ENCODE measurements around the gene LAMA3.

Gene LAMA3

DNA sequence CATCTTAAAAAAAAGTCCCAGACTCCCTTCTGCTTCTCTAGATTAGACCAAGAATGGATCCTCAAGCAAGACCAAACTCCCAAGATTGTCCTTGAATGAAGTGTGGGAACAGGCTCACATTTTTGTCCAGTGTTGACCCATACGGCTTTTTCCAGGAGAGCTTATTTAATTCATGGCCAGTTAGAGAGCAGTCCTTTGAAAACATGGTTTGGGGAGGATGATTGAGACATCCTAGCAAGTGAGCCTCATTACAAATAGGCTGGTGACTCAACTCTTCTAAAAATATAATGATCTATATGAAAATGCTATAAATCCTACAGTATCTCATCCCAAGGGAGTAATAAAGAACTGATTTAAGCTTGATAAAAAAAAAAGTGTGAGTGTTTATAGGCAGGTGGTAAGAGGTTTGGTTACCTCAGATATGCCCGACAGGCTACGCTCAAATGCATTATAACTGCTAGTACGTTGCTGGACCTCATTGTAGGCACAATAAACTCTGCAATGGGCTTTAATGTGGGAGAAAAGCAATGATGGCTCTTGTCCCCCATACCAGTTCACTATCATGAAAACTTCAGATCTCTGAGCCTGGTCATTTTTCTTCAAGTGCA, 43.6 kb upstream of the LAMA3 start:
- H3K4me3 ChIP-seq (replicated peaks in 1 of 2; ENCODE audit: low read depth in 2 of 2, low read length in 2 of 2) = no peak overlapping the region
- no peak for DNase-seq (ENCODE audit: low read depth in 2 of 2)
- TF ChIP-seq CTCF (IDR thresholded peaks at IDR 0.05; ENCODE audit: low read depth, low read length) = no peak

DNA sequence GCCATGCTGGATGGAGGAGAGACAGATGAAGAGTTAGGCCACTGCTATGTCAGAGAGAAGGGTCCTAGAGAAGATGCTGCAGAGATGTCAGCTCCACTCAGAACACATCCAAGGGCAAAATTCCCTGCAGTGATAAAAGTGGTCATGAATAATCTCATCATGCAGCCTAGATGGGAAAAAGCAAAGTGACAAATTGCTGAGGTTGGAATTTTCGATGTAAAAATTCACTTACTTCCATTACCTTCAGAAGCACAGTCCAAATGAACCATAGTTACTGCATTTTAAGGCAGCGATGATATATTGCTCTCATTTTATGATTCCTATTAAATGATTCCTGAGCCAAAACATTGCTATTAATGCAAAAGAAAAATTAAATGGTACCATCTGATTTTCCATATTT, 43.0 kb upstream of the LAMA3 start:
- TF ChIP-seq CTCF (IDR thresholded peaks at IDR 0.05; ENCODE audit: low read depth, low read length) = no peak
- no peak overlapping the region for H3K4me3 ChIP-seq (replicated peaks in 1 of 2; ENCODE audit: low read depth in 2 of 2, low read length in 2 of 2)

GRCh38 chr18:23648456-23648855, 40.8 kb upstream of the LAMA3 start:
- no peak overlapping the region for H3K4me3 ChIP-seq (replicated peaks in 1 of 2; ENCODE audit: low read depth in 2 of 2, low read length in 2 of 2)
- no peak for DNase-seq (ENCODE audit: low read depth in 2 of 2)
- TF ChIP-seq CTCF (IDR thresholded peaks at IDR 0.05; ENCODE audit: low read depth, low read length) = no peak

More for the DNA sequence above, 43.0 kb upstream of the LAMA3 start:
- DNase-seq (ENCODE audit: low read depth in 2 of 2) = no peak

GRCh38 chr18:23648940-23649607, 40.2 kb upstream of the LAMA3 start:
- no peak for TF ChIP-seq CTCF (IDR thresholded peaks at IDR 0.05; ENCODE audit: low read depth, low read length)
- no peak for DNase-seq (ENCODE audit: low read depth in 2 of 2)
- H3K4me3 ChIP-seq (replicated peaks in 1 of 2; ENCODE audit: low read depth in 2 of 2, low read length in 2 of 2) = no peak overlapping the region

- TF ChIP-seq CTCF (IDR thresholded peaks at IDR 0.05; ENCODE audit: low read depth, low read length) = no peak
- no peak overlapping the region for H3K4me3 ChIP-seq (replicated peaks in 1 of 2; ENCODE audit: low read depth in 2 of 2, low read length in 2 of 2)
- peak; percentile 82 to 89 for DNase-seq (ENCODE audit: low read depth in 2 of 2)
Observed at GRCh38 chr18:23650968-23651927, 38.0 kb upstream of the LAMA3 start.

GRCh38 chr18:23652232-23652631, 37.0 kb upstream of the LAMA3 start:
- no peak for DNase-seq (ENCODE audit: low read depth in 2 of 2)
- H3K4me3 ChIP-seq (replicated peaks in 1 of 2; ENCODE audit: low read depth in 2 of 2, low read length in 2 of 2) = no peak overlapping the region
- no peak for TF ChIP-seq CTCF (IDR thresholded peaks at IDR 0.05; ENCODE audit: low read depth, low read length)
